Ishikawa (cell line): ENCODE measurements around the gene CRNKL1.

ENCODE experiments used
- CEBPB ChIP-seq: IDR thresholded peaks from 2 replicates; pipeline ENCODE4 v1.6.1; 2012
- CREB1 ChIP-seq: IDR thresholded peaks from 2 replicates; pipeline ENCODE4 v1.6.1; 2012; ENCODE audit warnings: low read depth
- EGR1 ChIP-seq: IDR thresholded peaks from 2 replicates; pipeline ENCODE4 v1.6.1; 2012
- EP300 ChIP-seq: IDR thresholded peaks from 2 replicates; pipeline ENCODE4 v1.6.1; 2012; ENCODE audit warnings: borderline replicate concordance
- FOXM1 ChIP-seq: IDR thresholded peaks from 2 replicates; pipeline ENCODE4 v1.6.1; 2012; ENCODE audit warnings: low read depth, borderline replicate concordance
- NFIC ChIP-seq: IDR thresholded peaks from 2 replicates; pipeline ENCODE4 v1.6.1; 2012
- RAD21 ChIP-seq: IDR thresholded peaks from 2 replicates; pipeline ENCODE4 v1.6.1; 2012; ENCODE audit warnings: low read depth
- TAF1 ChIP-seq: IDR thresholded peaks from 2 replicates; pipeline ENCODE4 v1.6.1; 2012; ENCODE audit warnings: low read depth, mild to moderate bottlenecking
- TCF12 ChIP-seq: IDR thresholded peaks from 2 replicates; pipeline ENCODE4 v1.6.1; 2012; ENCODE audit warnings: low read depth
- TEAD4 ChIP-seq: IDR thresholded peaks from 2 replicates; pipeline ENCODE4 v1.6.1; 2012
- YY1 ChIP-seq: IDR thresholded peaks from 2 replicates; pipeline ENCODE4 v1.6.1; 2012; ENCODE audit warnings: low read depth
- ZBTB7A ChIP-seq: IDR thresholded peaks from 2 replicates; pipeline ENCODE4 v1.6.1; 2012; ENCODE audit warnings: low read depth
- TF ChIP-seq, protein P1 (sequence below): IDR thresholded peaks from 2 replicates; pipeline ENCODE4 v1.6.1; 2012; ENCODE audit warnings: low read depth, mild to moderate bottlenecking
- TF ChIP-seq, protein P2 (sequence below): IDR thresholded peaks from 2 replicates; pipeline ENCODE4 v1.6.1; 2012
- TF ChIP-seq, protein P3 (sequence below): IDR thresholded peaks from 2 replicates; pipeline ENCODE4 v1.6.1; 2012

Gene CRNKL1

DNA sequence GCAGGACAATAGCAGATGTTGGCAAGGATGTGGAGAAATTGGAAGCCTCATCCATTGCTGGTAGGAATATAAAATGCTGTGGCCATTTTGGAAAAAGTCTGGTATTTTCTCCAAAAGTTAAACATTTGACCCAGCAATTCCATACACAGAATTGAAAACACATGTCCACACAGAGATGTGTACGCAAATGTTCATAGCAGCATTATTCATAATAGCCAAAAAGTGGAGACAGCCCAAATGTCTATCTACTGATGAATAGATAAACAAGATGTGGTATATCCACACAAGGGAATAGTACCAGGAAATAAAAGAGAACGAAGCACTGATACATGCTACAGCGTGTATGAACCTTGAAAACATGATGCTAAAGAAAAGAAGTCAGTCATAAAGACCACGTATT, 40.6 kb upstream of the CRNKL1 start:
- TF ChIP-seq RAD21 (no peak), NFIC (no peak), TEAD4 (no peak)

DNA sequence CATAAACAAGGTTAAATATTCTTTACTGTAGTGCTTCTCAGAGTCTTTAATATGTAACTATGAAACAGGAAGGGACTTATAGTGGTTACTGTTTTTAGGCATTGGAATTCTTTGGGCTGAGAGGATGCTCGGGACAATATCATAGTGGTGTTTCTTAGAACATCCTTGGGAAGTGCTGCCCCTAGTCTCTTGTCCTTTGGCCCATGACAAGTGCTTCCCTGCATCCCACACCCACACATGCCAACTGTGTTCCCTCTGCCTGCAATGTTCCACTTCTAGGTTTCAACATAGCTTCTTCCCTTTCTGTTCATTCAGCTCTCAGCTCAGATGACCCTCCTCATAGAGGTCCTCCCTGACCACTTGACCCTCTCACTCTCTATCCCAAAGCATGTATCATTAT, 37.7 kb upstream of the CRNKL1 start:
- TF ChIP-seq TEAD4 (no peak), TCF12 (no peak), EGR1 (no peak), NFIC (no peak), CREB1 (no peak), EP300 (no peak), ZBTB7A (no peak), CEBPB (no peak), TAF1 (no peak), YY1 (no peak), FOXM1 (no peak), RAD21 (no peak)
- TF ChIP-seq, protein P1, sequence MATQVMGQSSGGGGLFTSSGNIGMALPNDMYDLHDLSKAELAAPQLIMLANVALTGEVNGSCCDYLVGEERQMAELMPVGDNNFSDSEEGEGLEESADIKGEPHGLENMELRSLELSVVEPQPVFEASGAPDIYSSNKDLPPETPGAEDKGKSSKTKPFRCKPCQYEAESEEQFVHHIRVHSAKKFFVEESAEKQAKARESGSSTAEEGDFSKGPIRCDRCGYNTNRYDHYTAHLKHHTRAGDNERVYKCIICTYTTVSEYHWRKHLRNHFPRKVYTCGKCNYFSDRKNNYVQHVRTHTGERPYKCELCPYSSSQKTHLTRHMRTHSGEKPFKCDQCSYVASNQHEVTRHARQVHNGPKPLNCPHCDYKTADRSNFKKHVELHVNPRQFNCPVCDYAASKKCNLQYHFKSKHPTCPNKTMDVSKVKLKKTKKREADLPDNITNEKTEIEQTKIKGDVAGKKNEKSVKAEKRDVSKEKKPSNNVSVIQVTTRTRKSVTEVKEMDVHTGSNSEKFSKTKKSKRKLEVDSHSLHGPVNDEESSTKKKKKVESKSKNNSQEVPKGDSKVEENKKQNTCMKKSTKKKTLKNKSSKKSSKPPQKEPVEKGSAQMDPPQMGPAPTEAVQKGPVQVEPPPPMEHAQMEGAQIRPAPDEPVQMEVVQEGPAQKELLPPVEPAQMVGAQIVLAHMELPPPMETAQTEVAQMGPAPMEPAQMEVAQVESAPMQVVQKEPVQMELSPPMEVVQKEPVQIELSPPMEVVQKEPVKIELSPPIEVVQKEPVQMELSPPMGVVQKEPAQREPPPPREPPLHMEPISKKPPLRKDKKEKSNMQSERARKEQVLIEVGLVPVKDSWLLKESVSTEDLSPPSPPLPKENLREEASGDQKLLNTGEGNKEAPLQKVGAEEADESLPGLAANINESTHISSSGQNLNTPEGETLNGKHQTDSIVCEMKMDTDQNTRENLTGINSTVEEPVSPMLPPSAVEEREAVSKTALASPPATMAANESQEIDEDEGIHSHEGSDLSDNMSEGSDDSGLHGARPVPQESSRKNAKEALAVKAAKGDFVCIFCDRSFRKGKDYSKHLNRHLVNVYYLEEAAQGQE = no peak
- TF ChIP-seq, protein P2, sequence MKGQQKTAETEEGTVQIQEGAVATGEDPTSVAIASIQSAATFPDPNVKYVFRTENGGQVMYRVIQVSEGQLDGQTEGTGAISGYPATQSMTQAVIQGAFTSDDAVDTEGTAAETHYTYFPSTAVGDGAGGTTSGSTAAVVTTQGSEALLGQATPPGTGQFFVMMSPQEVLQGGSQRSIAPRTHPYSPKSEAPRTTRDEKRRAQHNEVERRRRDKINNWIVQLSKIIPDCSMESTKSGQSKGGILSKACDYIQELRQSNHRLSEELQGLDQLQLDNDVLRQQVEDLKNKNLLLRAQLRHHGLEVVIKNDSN = no peak
- TF ChIP-seq, protein P3, sequence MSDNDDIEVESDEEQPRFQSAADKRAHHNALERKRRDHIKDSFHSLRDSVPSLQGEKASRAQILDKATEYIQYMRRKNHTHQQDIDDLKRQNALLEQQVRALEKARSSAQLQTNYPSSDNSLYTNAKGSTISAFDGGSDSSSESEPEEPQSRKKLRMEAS = no peak

DNA sequence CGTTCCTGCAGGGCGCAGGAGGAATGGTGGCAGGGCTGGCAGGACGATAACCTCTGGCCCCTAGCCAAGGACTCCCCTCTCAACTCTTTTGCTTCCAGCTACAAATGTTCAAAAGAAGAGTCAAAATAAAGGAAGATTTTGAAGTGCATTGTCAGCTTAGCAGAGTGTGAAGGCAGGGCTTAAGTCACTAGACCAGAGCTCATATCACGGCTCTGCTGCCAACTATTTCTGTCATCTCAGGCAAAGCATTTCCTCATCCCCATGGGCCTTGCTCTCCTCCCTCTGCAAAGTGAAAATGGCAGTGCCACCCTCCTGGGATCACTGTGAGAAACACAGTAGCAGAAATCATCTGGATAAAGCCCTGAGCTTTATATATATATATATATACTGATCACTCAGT, 36.8 kb upstream of the CRNKL1 start:
- TF ChIP-seq CEBPB (no peak), FOXM1 (no peak), TAF1 (no peak), NFIC (no peak), TEAD4 (no peak), EGR1 (no peak), RAD21 (no peak), CREB1 (no peak), EP300 (no peak), TCF12 (no peak)
- TF ChIP-seq, protein P3 = no peak
- TF ChIP-seq, protein P1 = no peak
- TF ChIP-seq, protein P2 = no peak

DNA sequence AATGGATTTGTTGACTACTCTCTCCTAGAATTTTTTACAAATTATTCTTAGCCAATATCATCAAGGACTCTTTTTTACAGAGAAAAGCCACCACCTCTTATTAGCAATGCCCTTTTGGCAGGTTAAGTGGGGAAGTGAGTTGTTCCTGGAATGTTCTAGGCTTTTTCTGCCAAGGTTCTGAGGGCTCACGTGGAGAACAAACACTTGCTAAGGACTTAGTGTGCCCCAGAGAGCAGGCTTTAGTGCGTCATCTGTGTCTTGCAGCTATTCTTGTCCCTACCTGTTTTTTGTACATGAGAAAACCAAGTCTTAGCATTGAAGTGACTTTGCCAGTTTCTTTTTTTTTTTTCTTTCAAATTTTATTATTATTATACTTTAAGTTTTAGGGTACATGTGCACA, 33.5 kb upstream of the CRNKL1 start:
- TF ChIP-seq CREB1 (no peak), EP300 (no peak), RAD21 (no peak), YY1 (no peak), TCF12 (no peak), EGR1 (no peak)
- TF ChIP-seq, protein P2 = no peak

DNA sequence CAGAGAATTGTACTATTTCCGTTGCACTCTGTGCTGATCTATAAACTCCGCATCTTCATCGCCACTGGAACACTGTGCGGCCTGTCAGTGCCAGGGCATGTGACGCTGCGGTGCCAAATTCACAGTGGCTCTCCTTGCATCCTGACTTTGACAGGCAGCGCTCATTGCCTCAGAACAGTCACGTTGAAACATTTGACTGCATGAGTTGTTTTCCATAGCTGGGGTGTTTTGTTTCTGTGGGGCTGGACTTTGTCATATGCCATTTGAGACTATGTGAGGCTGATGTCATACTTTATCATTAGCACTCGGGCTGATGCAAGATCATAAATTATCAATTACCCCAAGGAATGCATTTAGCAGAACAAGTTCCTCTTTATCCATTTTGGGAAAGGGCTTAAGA, 32.8 kb upstream of the CRNKL1 start:
- TF ChIP-seq YY1 (no peak), TEAD4 (no peak)
- TF ChIP-seq, protein P3 = no peak
- TF ChIP-seq, protein P1 = no peak
- TF ChIP-seq, protein P2 = no peak
